H1 (cell line): ENCODE data around the gene CACNA1A. TPM values are rescaled to one million over a fixed set of nuclear protein-coding genes. Genes with fewer than 3 reads are reported as not detected.

Experiments
- CTCF ChIA-PET: fragments of 300-600 bp; sonication (Branson Sonifier 250); formaldehyde crosslinking; loops from one replicate; lab custom pipeline; 2021; ENCODE audit not compliant: partially characterized antibody; lab: Charles Lee
- POLR2A ChIA-PET: fragments of 300-600 bp; sonication (Branson Sonifier 250); formaldehyde crosslinking; loops from one replicate; lab custom pipeline; 2021; ENCODE audit warnings: inconsistent platforms; ENCODE audit not compliant: partially characterized antibody; lab: Charles Lee
- DNase-seq, 2 experiments: peaks; one replicate each; pipeline versions ENCODE4 v3.0.0 to v3.0.0-alpha.2; 2010 to 2022; ENCODE audit warnings: low spot score in 2 of 2, low read depth in 1 of 2, mixed read lengths in 1 of 2
- FAIRE-seq: peaks from 2 replicates; lab custom pipeline; 2011; peaks lifted over from hg19 to GRCh38; lab: Jason Lieb, UNC
- H2AFZ ChIP-seq: 2 replicates; pipeline ENCODE4 v1.8.1; 2012; ENCODE audit warnings: low read length, inconsistent platforms
- H2AK5ac ChIP-seq: 2 replicates; pipeline ENCODE4 v1.6.1; 2013; ENCODE audit warnings: low read depth, low read length
- H2BK120ac ChIP-seq: replicated peaks from 2 replicates; pipeline ENCODE3; 2013; ENCODE audit warnings: low read depth, low read length, inconsistent platforms
- H2BK12ac ChIP-seq: 2 replicates; pipeline ENCODE4 v1.6.1; 2013; ENCODE audit warnings: low read depth, low read length
- H2BK15ac ChIP-seq: 2 replicates; pipeline ENCODE4 v1.6.1; 2013; ENCODE audit warnings: low read length
- H2BK20ac ChIP-seq: 2 replicates; pipeline ENCODE4 v1.6.1; 2013; ENCODE audit warnings: low read length
- H2BK5ac ChIP-seq: 2 replicates; pipeline ENCODE4 v1.6.1; 2013; ENCODE audit warnings: low read depth, low read length
- H3K14ac ChIP-seq: 2 replicates; pipeline ENCODE4 v1.6.1; 2013; ENCODE audit warnings: inconsistent platforms; ENCODE audit not compliant: insufficient read length
- H3K18ac ChIP-seq: 2 replicates; pipeline ENCODE4 v1.6.1; 2013; ENCODE audit warnings: low read length; ENCODE audit errors: extremely low read depth
- H3K23ac ChIP-seq: 2 replicates; pipeline ENCODE4 v1.6.1; 2013; ENCODE audit warnings: inconsistent platforms; ENCODE audit not compliant: insufficient read length
- H3K23me2 ChIP-seq: 2 replicates; pipeline ENCODE4 v1.6.1; 2013; ENCODE audit warnings: low read depth, low read length
- H3K27ac ChIP-seq: 2 replicates; pipeline ENCODE4 v1.6.1; 2011; ENCODE audit warnings: low read depth, low read length, inconsistent platforms
- H3K27me3 ChIP-seq, 4 experiments: replicated peaks in 1 of 4; 1 replicate in 1 of 4; 2 replicates in 3 of 4; pipeline versions ENCODE4 v1.6.1 to v1.8.1; 2011 to 2013; ENCODE audit warnings: low read length in 3 of 4, mild to moderate bottlenecking in 3 of 4, inconsistent platforms in 2 of 4, mixed read lengths in 2 of 4, moderate library complexity in 1 of 4; ENCODE audit not compliant: control insufficient read depth in 3 of 4, insufficient read depth in 3 of 4; ENCODE audit errors: extremely low read depth in 1 of 4
- H3K36me3 ChIP-seq, 4 experiments: 2 replicates each; pipeline versions ENCODE4 v1.6.1 to v1.8.1; 2011 to 2013; ENCODE audit warnings: mild to moderate bottlenecking in 4 of 4, low read length in 3 of 4, moderate library complexity in 2 of 4, control low read depth in 1 of 4, inconsistent platforms in 1 of 4; ENCODE audit not compliant: insufficient read depth in 4 of 4, control insufficient read depth in 2 of 4
- H3K4ac ChIP-seq: replicated peaks from 2 replicates; pipeline ENCODE3; 2013; ENCODE audit warnings: low read length, low read depth, mixed read lengths, inconsistent platforms; ENCODE audit not compliant: insufficient read length
- H3K4me1 ChIP-seq, 4 experiments: replicated peaks in 1 of 4; 1 replicate in 1 of 4; 2 replicates in 3 of 4; pipeline versions ENCODE4 v1.6.1 to v1.8.1; 2011 to 2013; ENCODE audit warnings: low read length in 3 of 4, inconsistent platforms in 2 of 4, mixed read lengths in 1 of 4; ENCODE audit not compliant: insufficient read depth in 4 of 4, control insufficient read depth in 3 of 4
- H3K4me2 ChIP-seq, 2 experiments: 2 replicates each; pipeline versions ENCODE4 v1.6.1 to v1.8.1; 2011 to 2013; ENCODE audit warnings: low read depth in 2 of 2, low read length in 2 of 2, control low read depth in 1 of 2, inconsistent platforms in 1 of 2, mild to moderate bottlenecking in 1 of 2; ENCODE audit not compliant: insufficient read depth in 1 of 2
- H3K4me3 ChIP-seq, 4 experiments: fragments of 200-600, 300-600 bp in 1 of 4; sonication (generic), shearing (Covaris generic), sonication (Bioruptor Twin) in 1 of 4; 2 replicates each; pipeline versions ENCODE4 v1.5.1 to v1.8.1; 2011 to 2016; ENCODE audit warnings: low read length in 4 of 4, low read depth in 3 of 4, control low read depth in 2 of 4, inconsistent platforms in 2 of 4, mild to moderate bottlenecking in 2 of 4, mixed read lengths in 1 of 4, moderate library complexity in 1 of 4; ENCODE audit not compliant: insufficient read depth in 2 of 4; ENCODE audit errors: extremely low read depth in 1 of 4
- H3K56ac ChIP-seq: replicated peaks from 2 replicates; pipeline ENCODE3; 2013; ENCODE audit warnings: low read depth, mild to moderate bottlenecking, mixed read lengths, low read length, inconsistent platforms; ENCODE audit not compliant: insufficient read length
- H3K79me1 ChIP-seq: 2 replicates; pipeline ENCODE4 v1.6.1; 2013; ENCODE audit warnings: low read depth, low read length, control low read depth
- H3K79me2 ChIP-seq, 2 experiments: 2 replicates each; pipeline versions ENCODE4 v1.6.1 to v1.8.1; 2012 to 2013; ENCODE audit warnings: low read length in 2 of 2, mild to moderate bottlenecking in 2 of 2, inconsistent platforms in 1 of 2; ENCODE audit not compliant: insufficient read depth in 2 of 2, control insufficient read depth in 1 of 2
- H3K9ac ChIP-seq, 4 experiments: replicated peaks in 1 of 4; 1 replicate in 1 of 4; 2 replicates in 3 of 4; pipeline versions ENCODE4 v1.6.1 to v1.8.1; 2011 to 2013; ENCODE audit warnings: low read depth in 3 of 4, low read length in 3 of 4, control low read depth in 2 of 4, mild to moderate bottlenecking in 2 of 4, moderate library complexity in 2 of 4, inconsistent platforms in 1 of 4; ENCODE audit errors: extremely low read depth in 1 of 4
- H3K9me3 ChIP-seq, 2 experiments: 2 replicates each; pipeline versions ENCODE4 v1.6.1 to v1.8.1; 2012 to 2013; ENCODE audit warnings: mild to moderate bottlenecking in 2 of 2, moderate library complexity in 2 of 2, control low read depth in 1 of 2, inconsistent platforms in 1 of 2, low read depth in 1 of 2, low read length in 1 of 2, mixed read lengths in 1 of 2; ENCODE audit not compliant: insufficient read depth in 2 of 2
- H4K20me1 ChIP-seq, 2 experiments: replicated peaks in 1 of 2; 2 replicates each; pipeline versions ENCODE3 to v1.8.1; 2011 to 2013; ENCODE audit warnings: inconsistent platforms in 2 of 2, low read length in 2 of 2, mild to moderate bottlenecking in 1 of 2; ENCODE audit not compliant: insufficient read depth in 2 of 2, control insufficient read depth in 1 of 2
- H4K5ac ChIP-seq: 2 replicates; pipeline ENCODE4 v1.6.1; 2013; ENCODE audit warnings: low read length, low read depth, mixed read lengths, inconsistent platforms; ENCODE audit not compliant: insufficient read length
- H4K8ac ChIP-seq: 2 replicates; pipeline ENCODE4 v1.8.0; 2013; ENCODE audit warnings: mild to moderate bottlenecking, moderate library complexity, low read length, inconsistent platforms; ENCODE audit not compliant: insufficient read depth; ENCODE audit errors: extremely low read depth
- H4K91ac ChIP-seq: replicated peaks from 2 replicates; pipeline ENCODE3; 2013; ENCODE audit warnings: low read length, mixed read lengths, inconsistent platforms; ENCODE audit not compliant: insufficient read length
- KDM1A ChIP-seq: fragments of 200-600, 300-600 bp; sonication (generic); IDR thresholded peaks from 2 replicates; pipeline ENCODE4 v1.7.1; 2016; ENCODE audit warnings: mild to moderate bottlenecking, low read length, borderline replicate concordance
- POU5F1 ChIP-seq: IDR thresholded peaks from 2 replicates; pipeline ENCODE4 v1.6.1; 2011; ENCODE audit warnings: low read depth, mild to moderate bottlenecking, low read length, moderate library complexity
- WGBS, 2 experiments: shearing (Covaris generic) in 1 of 2; methylation state at CpG; one replicate each; pipeline versions ENCODE4 v1.1.6 to v1.1.7; 2013 to 2015; ENCODE audit warnings: low lambda C conversion rate in 2 of 2, mixed read lengths in 2 of 2, inconsistent platforms in 1 of 2, low coverage in 1 of 2, missing lambda C conversion rate in 1 of 2; ENCODE audit not compliant: insufficient replicate concordance in 2 of 2, insufficient coverage in 1 of 2, insufficient read length in 1 of 2; ENCODE audit errors: extremely low coverage in 1 of 2, missing lambda C conversion rate in 1 of 2; 5-methylcytosine and 5-hydroxymethylcytosine counted together
- polyA plus RNA-seq, 7 experiments: library from polyadenylated mRNA; depleted of rRNA in 3 of 7; stranded (reverse) in 5 of 7; unstranded in 2 of 7; fragments of >200 nt in 5 of 7; fragments of 200-250 nt in 2 of 7; gene quantifications; 1 replicate in 5 of 7; 2 replicates in 1 of 7; 4 replicates in 1 of 7; pipeline versions ENCODE4 v1.2.1 to v1.2.3, GENCODE V29; 2011 to 2013; ENCODE audit warnings: missing spikeins in 2 of 7, mixed read lengths in 2 of 7
- total RNA-seq: library from RNA; stranded (reverse); fragmentation: NEBNext Ultra II Directional; extraction: Animal tissue kit (Norgen Biotek cat#: 25700); gene quantifications from 2 replicates; pipeline ENCODE4 v1.2.1, GENCODE V29; 2021

The CACNA1A gene
- total and polyA plus RNA-seq, 2 of the 8 experiments (the other 6 are each of a cell fraction or from before 2014, with no cell fraction given): 10.7 to 25.3 TPM

GRCh38 chr19:13548131-13548530 is 41.9 kb upstream of the CACNA1A start:
- H3K36me3 ChIP-seq: no peaks in the 10 kb centered on the region

More at GRCh38 chr19:13548131-13548530, 41.9 kb upstream of the CACNA1A start:
- H2BK5ac ChIP-seq: no peak overlapping the region
- ChIA-PET CTCF (interaction anchor here (0.6 to 1.5 kb wide), 6 partner anchors 9 to 520 kb away, joined by 3 to 7 read pairs (median 4); no protein-coding TSS in a partner anchor), POLR2A (no interaction called here)
- no peak overlapping the region for H4K91ac ChIP-seq
- no peaks in the 10 kb centered on the region for H3K79me2 ChIP-seq
- no peak overlapping the region for H3K23ac ChIP-seq
- H2AFZ ChIP-seq: no peak overlapping the region
- no peak overlapping the region for H3K4me2 ChIP-seq
- FAIRE-seq (no peak), DNase-seq (no peak)
- no peaks in the 10 kb centered on the region; the same call in 1 of the 2 replicates for H3K23me2 ChIP-seq
- H3K27ac ChIP-seq: no peak overlapping the region
- 86% methylated on average over 3 of the region's 3 CpGs; no CpG with 5 or more reads in 1 of the 2 experiments for WGBS, 2 experiments
- H3K9me3 ChIP-seq: 0 out of 4 replicates have a peak, but pooled peaks cover 0 to 2% of the 10 kb centered on the region in 2 experiments
- no peak overlapping the region for H3K9ac ChIP-seq
- H3K18ac ChIP-seq: no peak overlapping the region
- no peak for TF ChIP-seq POU5F1
- no peak for TF ChIP-seq KDM1A
- H4K5ac ChIP-seq: no peak overlapping the region
- H2BK20ac ChIP-seq: no peak overlapping the region
- H2AK5ac ChIP-seq: no peak overlapping the region
- H2BK12ac ChIP-seq: no peak overlapping the region
- no peak overlapping the region for H3K4me3 ChIP-seq
- no peaks in the 10 kb centered on the region for H3K79me1 ChIP-seq
- no peak overlapping the region for H3K56ac ChIP-seq
- no peak overlapping the region for H4K8ac ChIP-seq
- no peaks in the 10 kb centered on the region for H3K27me3 ChIP-seq
- H3K14ac ChIP-seq: no peak overlapping the region
- H2BK120ac ChIP-seq: no peak overlapping the region
- no peaks in the 10 kb centered on the region for H4K20me1 ChIP-seq
- H3K4me1 ChIP-seq: no peaks in the 10 kb centered on the region
- no peak overlapping the region for H2BK15ac ChIP-seq
- H3K4ac ChIP-seq: no peak overlapping the region
